Hematopoietic multipotent progenitor cell treated with erythropoietin and hydrocortisone succinate and interleukin-3 and kit ligand, for 8 days (in vitro differentiated cells): ENCODE measurements around the gene SLC25A31.
A peak's percentile ranks its signal among the peaks of the same experiment; 100 is the strongest.

Source experiments
- DNase-seq: peaks from one replicate; pipeline ENCODE4 v3.0.0-alpha.2; 2015

The SLC25A31 gene

DNA sequence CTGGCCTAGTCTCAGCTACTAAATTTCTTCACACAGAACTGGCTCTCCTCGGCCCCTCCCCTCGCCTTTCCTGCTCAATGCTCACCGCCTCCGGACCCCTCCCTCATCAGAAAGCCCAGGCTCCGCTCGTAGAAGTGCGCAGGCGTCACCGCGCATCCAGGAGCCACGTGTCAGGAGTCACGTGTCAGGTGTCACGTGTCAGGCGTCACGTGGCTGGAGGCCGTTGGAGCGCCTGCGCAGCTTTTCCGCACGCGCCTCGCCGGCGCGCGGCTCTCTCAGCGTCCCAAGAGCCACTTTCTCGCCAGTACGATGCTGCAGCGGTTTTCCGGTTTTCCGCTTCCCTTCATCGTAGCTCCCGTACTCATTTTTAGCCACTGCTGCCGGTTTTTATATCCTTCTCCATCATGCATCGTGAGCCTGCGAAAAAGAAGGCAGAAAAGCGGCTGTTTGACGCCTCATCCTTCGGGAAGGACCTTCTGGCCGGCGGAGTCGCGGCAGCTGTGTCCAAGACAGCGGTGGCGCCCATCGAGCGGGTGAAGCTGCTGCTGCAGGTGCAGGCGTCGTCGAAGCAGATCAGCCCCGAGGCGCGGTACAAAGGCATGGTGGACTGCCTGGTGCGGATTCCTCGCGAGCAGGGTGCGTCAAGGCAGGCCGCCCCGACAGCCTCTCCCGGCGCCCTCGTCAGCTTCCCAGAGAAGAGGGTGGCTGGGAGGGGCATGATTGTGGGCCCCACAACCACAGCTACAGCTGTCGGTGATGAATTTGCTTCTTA is at the start of gene SLC25A31:
SLC25A31 (plus strand) TSS at position 259 of the 772 bp plus-strand sequence; CDS start at position 405, 146 bp downstream.
- DNase-seq = no peak

GRCh38 chr4:127685292-127685691 is 44.9 kb upstream of the SLC25A31 start:
- no peak for DNase-seq

DNA sequence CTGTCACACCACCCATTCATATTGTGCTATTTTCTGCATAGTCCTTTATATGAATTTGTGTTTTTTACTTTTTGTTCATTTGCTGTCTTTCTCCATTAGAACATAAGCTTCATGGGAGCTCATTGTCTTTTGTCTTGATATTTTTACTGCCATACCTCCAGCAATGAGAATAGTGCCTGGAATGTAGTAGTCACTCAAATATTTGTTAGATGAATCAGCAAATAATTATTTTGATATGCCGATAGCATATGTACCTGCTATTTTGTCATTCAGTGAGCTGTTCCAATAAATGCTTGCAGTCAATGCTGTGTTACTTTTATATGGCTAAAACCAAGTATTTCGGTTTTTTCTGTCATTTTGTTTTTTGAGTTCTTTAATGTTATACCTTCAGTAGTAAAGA is 43.5 kb upstream of the SLC25A31 start:
- no peak for DNase-seq

GRCh38 chr4:127687580-127687979 is 42.6 kb upstream of the SLC25A31 start:
- no peak for DNase-seq

DNA sequence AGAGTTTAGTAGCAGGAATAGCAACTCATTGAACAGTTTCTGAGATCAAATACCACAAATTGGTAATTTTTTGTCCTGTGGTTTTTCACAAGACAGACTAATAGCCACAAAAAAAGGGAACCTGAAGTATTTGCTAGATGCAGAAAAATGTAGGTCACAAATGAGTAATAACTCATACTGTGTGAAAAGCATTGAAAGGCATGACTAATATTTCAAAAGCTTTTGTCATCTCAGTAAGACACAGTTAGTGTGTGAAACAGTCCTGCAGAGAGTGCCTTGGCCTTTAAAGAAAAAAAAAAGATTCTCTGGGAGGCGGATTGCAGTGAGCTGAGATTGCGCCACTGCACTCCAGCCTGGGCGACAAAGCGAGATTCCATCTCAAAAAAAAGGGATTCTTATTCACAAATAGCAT is 31.4 kb upstream of the SLC25A31 start:
- DNase-seq = no peak

GRCh38 chr4:127708985-127709384 is 21.2 kb upstream of the SLC25A31 start:
- peak; percentile 14 for DNase-seq

DNA sequence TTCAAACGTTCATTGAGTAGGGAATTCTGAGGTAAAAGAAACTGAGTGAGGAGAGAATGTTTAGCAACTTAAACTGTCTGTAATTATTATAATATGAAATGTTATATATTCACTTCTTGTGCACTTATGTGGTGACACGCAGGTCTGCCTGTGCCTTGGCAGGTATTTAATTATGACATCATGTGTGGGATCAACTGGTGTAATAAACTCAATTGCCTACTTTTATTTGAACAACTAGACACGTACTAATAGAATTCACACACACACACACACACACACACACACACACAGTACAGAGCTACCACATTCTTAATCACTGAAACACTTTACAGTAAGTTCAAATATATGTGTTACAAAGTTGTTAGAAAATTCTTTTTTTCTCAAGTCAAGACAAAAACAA is 20.7 kb upstream of the SLC25A31 start:
- DNase-seq = no peak

DNA sequence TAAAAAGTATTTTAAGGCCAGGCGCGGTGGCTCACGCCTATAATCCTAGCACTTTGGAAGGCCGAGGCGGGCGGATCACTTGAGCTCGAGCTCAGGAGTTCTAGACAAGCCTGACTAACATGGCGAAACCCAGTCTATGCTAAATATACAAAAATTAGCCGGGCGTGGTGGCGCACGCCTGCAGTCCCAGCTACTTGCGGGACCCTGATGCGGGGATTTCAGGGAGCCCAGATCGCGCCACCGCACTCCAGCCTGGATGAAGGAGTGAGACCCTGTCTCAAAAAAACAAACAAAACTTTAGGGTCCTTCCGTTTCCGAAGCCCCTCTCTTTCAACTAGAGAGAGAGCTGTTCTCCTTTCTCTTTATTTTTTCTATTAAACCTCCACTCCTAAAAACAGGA is 1.2 kb downstream of the SLC25A31 start:
- DNase-seq = no peak

DNA sequence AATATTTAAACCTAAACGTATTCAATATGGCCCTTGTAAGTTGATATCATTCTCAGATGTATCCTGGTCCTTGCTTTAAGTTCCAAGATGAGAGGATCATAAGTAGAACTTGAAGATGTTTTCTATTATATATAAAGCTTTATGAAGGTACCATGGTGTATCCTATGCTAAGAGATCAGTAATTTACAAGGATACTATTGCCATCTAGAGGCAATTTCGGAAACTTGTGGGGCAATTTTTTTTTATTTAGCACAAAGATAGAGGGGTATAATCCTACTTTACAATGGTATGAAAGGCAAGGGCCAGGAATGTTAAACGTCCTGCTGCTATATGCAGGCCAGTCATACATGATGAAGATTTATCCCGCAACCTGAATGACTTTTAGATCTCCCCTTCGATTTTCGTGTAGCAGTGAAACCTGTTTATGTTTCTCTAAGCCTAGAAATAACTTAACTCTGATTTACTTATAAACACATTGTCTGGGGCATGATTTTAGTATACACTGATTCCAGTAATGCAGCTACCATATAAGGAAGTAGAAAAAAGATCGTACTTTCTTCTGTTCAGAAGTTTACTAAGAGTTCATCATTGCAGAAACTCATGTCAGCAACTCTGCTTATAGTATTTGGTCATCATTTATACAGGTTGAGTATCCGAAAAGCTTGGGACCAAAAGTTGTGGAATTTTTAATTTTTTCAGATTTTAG is 2.6 kb downstream of the SLC25A31 start:
- peak; percentile 67 for DNase-seq

DNA sequence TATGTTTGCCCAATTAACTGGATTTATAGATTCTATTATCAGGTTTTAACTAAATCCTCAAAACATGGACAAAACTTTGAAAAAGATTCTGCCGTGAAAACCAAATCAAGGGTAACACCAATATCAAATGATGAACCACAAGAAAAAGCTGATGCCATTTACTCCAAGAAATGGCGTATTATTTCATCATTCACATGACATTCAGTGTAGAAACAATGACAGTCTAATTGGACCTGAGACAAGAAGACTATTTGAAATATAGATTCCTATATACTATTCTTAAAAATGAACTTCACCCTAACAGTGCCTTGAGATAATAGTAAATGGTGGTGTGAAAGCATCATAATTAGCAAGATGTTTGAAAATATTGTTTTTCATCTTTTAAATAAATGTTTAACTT is 4.8 kb downstream of the SLC25A31 start:
- no peak for DNase-seq

DNA sequence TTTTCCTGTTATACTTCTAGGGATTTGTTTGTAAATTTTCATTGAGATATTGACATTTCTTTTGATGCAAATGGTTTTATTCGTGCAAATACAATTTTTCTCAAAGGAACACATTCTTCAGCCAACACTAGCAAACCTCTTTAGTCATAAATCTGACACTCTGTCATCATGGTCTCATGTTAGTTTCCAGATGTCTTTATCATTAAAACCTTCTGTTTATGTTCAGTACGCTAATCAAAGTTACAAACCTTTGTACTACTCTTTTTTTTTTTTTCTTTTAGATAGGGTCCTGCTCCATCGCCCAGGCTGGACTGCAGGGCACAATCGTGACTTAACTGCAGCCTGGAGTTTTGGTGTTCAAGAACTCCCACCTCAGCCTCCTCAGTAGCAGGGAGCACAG is 7.1 kb downstream of the SLC25A31 start:
- no peak for DNase-seq

GRCh38 chr4:127741247-127741646 is 11.0 kb downstream of the SLC25A31 start:
- DNase-seq = no peak

DNA sequence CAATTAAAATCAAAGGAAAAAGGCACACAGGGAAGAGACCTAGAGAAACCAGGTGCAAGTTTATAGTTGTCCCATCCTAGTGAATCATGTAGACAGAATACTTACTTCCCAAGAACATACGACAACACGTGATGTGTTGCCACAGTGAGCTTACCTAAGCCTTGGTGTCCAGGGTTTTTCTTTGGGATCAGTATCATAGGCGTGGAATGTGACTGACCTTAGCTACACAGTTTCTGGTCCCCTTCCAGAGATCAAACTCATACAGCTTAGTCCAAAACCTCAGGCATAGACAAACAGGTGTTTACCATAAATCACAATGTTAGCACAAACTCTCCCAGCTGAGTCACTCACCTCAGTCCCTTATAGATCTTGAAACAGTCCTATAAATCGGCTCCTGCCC is 17.7 kb downstream of the SLC25A31 start:
- no peak for DNase-seq

- DNase-seq = no peak
Observed at GRCh38 chr4:127748957-127749356, 18.8 kb downstream of the SLC25A31 start.

- no peak for DNase-seq
Observed at GRCh38 chr4:127756906-127757305, 26.7 kb downstream of the SLC25A31 start.

DNA sequence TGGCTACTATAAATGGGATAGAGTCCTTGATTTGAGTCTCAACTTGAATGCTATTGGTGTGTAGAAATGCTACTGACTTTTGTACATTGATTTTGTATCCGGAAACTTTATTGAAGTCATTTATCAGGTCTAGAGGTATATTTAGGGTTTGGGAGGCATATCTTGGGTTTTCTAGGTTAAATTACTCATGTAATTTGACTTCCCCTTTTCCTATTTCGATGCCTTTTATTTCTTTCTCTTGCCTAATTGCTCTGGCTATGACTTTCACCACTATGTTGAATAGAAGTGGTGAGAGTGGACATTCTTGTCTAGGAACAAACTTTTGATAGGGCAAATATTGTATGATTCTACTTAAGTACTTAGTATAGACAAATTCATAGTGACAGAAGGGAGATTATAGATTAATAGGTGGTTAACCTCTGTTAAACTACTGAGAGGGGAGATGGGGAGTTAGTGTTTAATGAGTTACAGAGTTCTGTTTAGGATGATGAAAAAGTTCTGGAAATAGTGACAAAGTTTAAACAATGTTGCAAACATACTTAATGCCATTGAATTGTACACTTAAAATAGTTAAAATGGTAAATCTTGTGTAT is 29.1 kb downstream of the SLC25A31 start:
- DNase-seq = no peak

- no peak for DNase-seq
Observed at GRCh38 chr4:127759893-127760292, 29.7 kb downstream of the SLC25A31 start.

- DNase-seq = no peak
Observed at GRCh38 chr4:127771535-127772275, 41.5 kb downstream of the SLC25A31 start.

GRCh38 chr4:127772769-127773671 is 42.8 kb downstream of the SLC25A31 start:
- DNase-seq = no peak

- DNase-seq = no peak
Observed at GRCh38 chr4:127775843-127776242, 45.6 kb downstream of the SLC25A31 start.

GRCh38 chr4:127776620-127777019 is 46.4 kb downstream of the SLC25A31 start:
- no peak for DNase-seq

DNA sequence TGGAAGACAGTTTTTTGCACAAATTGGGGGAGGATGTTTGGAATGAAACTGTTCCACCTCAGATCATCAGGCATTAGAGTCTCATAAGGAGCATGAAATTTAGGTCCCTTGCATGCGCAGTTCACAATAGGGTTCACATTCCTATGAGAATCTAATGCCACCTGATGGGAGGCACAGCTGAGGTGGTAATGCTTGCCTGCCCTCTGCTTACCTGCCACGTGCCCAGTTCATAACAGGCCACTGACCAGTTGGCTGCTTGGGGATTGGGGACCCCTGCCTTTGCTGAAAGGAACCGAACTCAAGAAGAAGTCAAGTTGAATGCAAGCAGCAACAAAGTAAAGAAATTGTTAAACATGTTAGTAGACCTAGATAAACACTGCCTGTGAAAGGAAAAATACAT is 47.3 kb downstream of the SLC25A31 start:
- no peak for DNase-seq
